ENCODE data around the gene DLX3. TPM values are rescaled to one million over a fixed set of nuclear protein-coding genes. Genes with fewer than 3 reads are reported as not detected.

DLX3 gene
- polyA plus RNA-seq, 2 of the 4 experiments (the other 2 are of a cell fraction), result 0.17 TPM; not detected in 1

GRCh38 chr17:49957350-49957749 lies 37.7 kb downstream of the DLX3 start:
- Histone ChIP-seq H3K4me3 (no peak overlapping the region), H3K27ac (no peak overlapping the region), H3K9me3 (no peaks in the 10 kb centered on the region), H3K4me2 (no peak overlapping the region), H3K4me1 (peaks cover 15% of the 10 kb centered on the region)
- ATAC-seq (no peak), FAIRE-seq (no peak), DNase-seq (ENCODE audit: low read depth in 1 of 2, low spot score in 1 of 2) (no peak)
- POLR2A ChIA-PET, result no interaction called here
- CTCF ChIA-PET, result interaction anchor here (1.0 to 82.2 kb wide), 9 partner anchors 9 to 400 kb away, joined by 3 to 2613 read pairs (median 7); partner anchors contain the start of gene KAT7
- TF ChIP-seq NR3C1 (IDR thresholded peaks at IDR 0.05) (no peak), ZSCAN20 (CRISPR knock-in tag; IDR thresholded peaks at IDR 0.05) (no peak), MAFK (IDR thresholded peaks at IDR 0.05; ENCODE audit: partially characterized antibody) (no peak), POLR2AphosphoS2 (conservative IDR thresholded peaks at IDR 0.05; ENCODE audit: low read length) (no peak), HOXB13 (CRISPR knock-in tag; IDR thresholded peaks at IDR 0.05; ENCODE audit: low read depth) (no peak), HOXB5 (CRISPR knock-in tag; IDR thresholded peaks at IDR 0.05) (no peak), ELK1 (IDR thresholded peaks at IDR 0.05; ENCODE audit: low read depth, low read length) (no peak)
- WGBS (ENCODE audit: missing lambda C conversion rate), result 74% methylated on average over 3 of the region's 3 CpGs

GRCh38 chr17:49956780-49957179 lies 38.2 kb downstream of the DLX3 start:
- no peak for TF ChIP-seq NR3C1 (IDR thresholded peaks at IDR 0.05)
- no peak for TF ChIP-seq JUNB (IDR thresholded peaks at IDR 0.05)
- no peak for TF ChIP-seq RARB (CRISPR knock-in tag; IDR thresholded peaks at IDR 0.05)
- no peak for TF ChIP-seq SMC3 (IDR thresholded peaks at IDR 0.05)
- TF ChIP-seq CHD2 (IDR thresholded peaks at IDR 0.05; ENCODE audit: low read length, partially characterized antibody), result no peak
- TF ChIP-seq KDM1A (IDR thresholded peaks at IDR 0.05; ENCODE audit: low read depth), result no peak
- no peak for TF ChIP-seq SREBF2 (IDR thresholded peaks at IDR 0.05)
- TF ChIP-seq ELK1 (IDR thresholded peaks at IDR 0.05; ENCODE audit: low read depth, low read length), result no peak
- TF ChIP-seq, protein P1, sequence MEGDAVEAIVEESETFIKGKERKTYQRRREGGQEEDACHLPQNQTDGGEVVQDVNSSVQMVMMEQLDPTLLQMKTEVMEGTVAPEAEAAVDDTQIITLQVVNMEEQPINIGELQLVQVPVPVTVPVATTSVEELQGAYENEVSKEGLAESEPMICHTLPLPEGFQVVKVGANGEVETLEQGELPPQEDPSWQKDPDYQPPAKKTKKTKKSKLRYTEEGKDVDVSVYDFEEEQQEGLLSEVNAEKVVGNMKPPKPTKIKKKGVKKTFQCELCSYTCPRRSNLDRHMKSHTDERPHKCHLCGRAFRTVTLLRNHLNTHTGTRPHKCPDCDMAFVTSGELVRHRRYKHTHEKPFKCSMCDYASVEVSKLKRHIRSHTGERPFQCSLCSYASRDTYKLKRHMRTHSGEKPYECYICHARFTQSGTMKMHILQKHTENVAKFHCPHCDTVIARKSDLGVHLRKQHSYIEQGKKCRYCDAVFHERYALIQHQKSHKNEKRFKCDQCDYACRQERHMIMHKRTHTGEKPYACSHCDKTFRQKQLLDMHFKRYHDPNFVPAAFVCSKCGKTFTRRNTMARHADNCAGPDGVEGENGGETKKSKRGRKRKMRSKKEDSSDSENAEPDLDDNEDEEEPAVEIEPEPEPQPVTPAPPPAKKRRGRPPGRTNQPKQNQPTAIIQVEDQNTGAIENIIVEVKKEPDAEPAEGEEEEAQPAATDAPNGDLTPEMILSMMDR (IDR thresholded peaks at IDR 0.05), result no peak
- no peak for TF ChIP-seq ZFP36 (IDR thresholded peaks at IDR 0.05; ENCODE audit: borderline replicate concordance, partially characterized antibody)
- no peak for TF ChIP-seq ZNF302 (CRISPR knock-in tag; IDR thresholded peaks at IDR 0.05)
- no peak for TF ChIP-seq FOSL2 (IDR thresholded peaks at IDR 0.05)
- TF ChIP-seq FOSL2 (CRISPR knock-in tag; IDR thresholded peaks at IDR 0.05), result no peak
- TF ChIP-seq MYC (IDR thresholded peaks at IDR 0.05; ENCODE audit: borderline replicate concordance, low read length), result no peak
- no peak for TF ChIP-seq MAX (IDR thresholded peaks at IDR 0.05)
- TF ChIP-seq NFE2L2 (conservative IDR thresholded peaks at IDR 0.05; ENCODE audit: low read length), result no peak
- no peak for TF ChIP-seq KDM5A (IDR thresholded peaks at IDR 0.05)
- TF ChIP-seq, protein P2, sequence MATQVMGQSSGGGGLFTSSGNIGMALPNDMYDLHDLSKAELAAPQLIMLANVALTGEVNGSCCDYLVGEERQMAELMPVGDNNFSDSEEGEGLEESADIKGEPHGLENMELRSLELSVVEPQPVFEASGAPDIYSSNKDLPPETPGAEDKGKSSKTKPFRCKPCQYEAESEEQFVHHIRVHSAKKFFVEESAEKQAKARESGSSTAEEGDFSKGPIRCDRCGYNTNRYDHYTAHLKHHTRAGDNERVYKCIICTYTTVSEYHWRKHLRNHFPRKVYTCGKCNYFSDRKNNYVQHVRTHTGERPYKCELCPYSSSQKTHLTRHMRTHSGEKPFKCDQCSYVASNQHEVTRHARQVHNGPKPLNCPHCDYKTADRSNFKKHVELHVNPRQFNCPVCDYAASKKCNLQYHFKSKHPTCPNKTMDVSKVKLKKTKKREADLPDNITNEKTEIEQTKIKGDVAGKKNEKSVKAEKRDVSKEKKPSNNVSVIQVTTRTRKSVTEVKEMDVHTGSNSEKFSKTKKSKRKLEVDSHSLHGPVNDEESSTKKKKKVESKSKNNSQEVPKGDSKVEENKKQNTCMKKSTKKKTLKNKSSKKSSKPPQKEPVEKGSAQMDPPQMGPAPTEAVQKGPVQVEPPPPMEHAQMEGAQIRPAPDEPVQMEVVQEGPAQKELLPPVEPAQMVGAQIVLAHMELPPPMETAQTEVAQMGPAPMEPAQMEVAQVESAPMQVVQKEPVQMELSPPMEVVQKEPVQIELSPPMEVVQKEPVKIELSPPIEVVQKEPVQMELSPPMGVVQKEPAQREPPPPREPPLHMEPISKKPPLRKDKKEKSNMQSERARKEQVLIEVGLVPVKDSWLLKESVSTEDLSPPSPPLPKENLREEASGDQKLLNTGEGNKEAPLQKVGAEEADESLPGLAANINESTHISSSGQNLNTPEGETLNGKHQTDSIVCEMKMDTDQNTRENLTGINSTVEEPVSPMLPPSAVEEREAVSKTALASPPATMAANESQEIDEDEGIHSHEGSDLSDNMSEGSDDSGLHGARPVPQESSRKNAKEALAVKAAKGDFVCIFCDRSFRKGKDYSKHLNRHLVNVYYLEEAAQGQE (IDR thresholded peaks at IDR 0.05), result no peak
- no peak for TF ChIP-seq MAFK (IDR thresholded peaks at IDR 0.05; ENCODE audit: partially characterized antibody)
- no peak overlapping the region for H3K4me3 ChIP-seq
- CTCF ChIA-PET, result interaction anchor here (0.8 to 82.2 kb wide), 16 partner anchors 10 to 400 kb away, joined by 3 to 2613 read pairs (median 4); partner anchors contain the start of genes DLX4, KAT7 and NXPH3
- 22% methylated on average over 4 of the region's 4 CpGs for WGBS (ENCODE audit: missing lambda C conversion rate)
- no peak overlapping the region for H3K27ac ChIP-seq
- POLR2A ChIA-PET, result no interaction called here
- no peak for DNase-seq (ENCODE audit: low read depth in 1 of 2, low spot score in 1 of 2)
- no peak for FAIRE-seq
- H3K4me1 ChIP-seq, result peaks cover 15% of the 10 kb centered on the region
- no peaks in the 10 kb centered on the region for H3K9me3 ChIP-seq
- no peak for ATAC-seq
- no peak overlapping the region for H3K4me2 ChIP-seq

Data from A549 (cell line).